Measurements from ENCODE around the gene CST6. TPM values are rescaled to one million over a fixed set of nuclear protein-coding genes. Genes with fewer than 3 reads are reported as not detected.

Gene CST6
- total and polyA plus RNA-seq, 2 of the 13 experiments (the other 11 are each of a cell fraction or from before 2014, with no cell fraction given), result not detected

GRCh38 chr11:66051766-66052663, 40.2 kb downstream of the CST6 start, which contains the start of gene SF3B2 (continued):
- TF ChIP-seq CREB1 (IDR thresholded peaks at IDR 0.05), result peak; percentile 88
- peak; percentile 93 for TF ChIP-seq CREB1 (CRISPR knock-in tag; IDR thresholded peaks at IDR 0.05)
- peak; percentile 48; the same call in 1 of the 2 replicates for TF ChIP-seq DNMT1 (CRISPR knock-in tag; IDR thresholded peaks at IDR 0.05)
- TF ChIP-seq RAD51 (IDR thresholded peaks at IDR 0.05; ENCODE audit: borderline replicate concordance), result no peak
- TF ChIP-seq RFX3 (CRISPR knock-in tag; IDR thresholded peaks at IDR 0.05), result 0 out of 2 replicates have a peak, but pooled peaks have one; percentile 21
- TF ChIP-seq FLYWCH1 (CRISPR knock-in tag; IDR thresholded peaks at IDR 0.05), result no peak
- TF ChIP-seq ZNF546 (CRISPR knock-in tag; conservative IDR thresholded peaks at IDR 0.05), result peak; percentile 73; the same call in 1 of the 2 replicates
- peak; percentile 45 for TF ChIP-seq ARNTL (CRISPR knock-in tag; IDR thresholded peaks at IDR 0.05)
- TF ChIP-seq KLF16 (CRISPR knock-in tag; IDR thresholded peaks at IDR 0.05), result peak in 1 of 2 experiments; percentile 62; a peak in 2 of 4 replicates
- peak; percentile 94 for TF ChIP-seq GABPA (IDR thresholded peaks at IDR 0.05; ENCODE audit: low read depth, low read length)
- peak; percentile 97 for TF ChIP-seq GABPA (CRISPR knock-in tag; IDR thresholded peaks at IDR 0.05; ENCODE audit: low read depth)
- TF ChIP-seq ZNF678 (CRISPR knock-in tag; IDR thresholded peaks at IDR 0.05), result 0 out of 2 replicates have a peak, but pooled peaks have one; percentile 44
- no peak for TF ChIP-seq CC2D1A (CRISPR knock-in tag; IDR thresholded peaks at IDR 0.05)
- TF ChIP-seq HIC2 (CRISPR knock-in tag; IDR thresholded peaks at IDR 0.05; ENCODE audit: low read depth), result no peak
- TF ChIP-seq ZBTB46 (CRISPR knock-in tag; IDR thresholded peaks at IDR 0.05; ENCODE audit: borderline replicate concordance), result no peak
- TF ChIP-seq ZNF34 (CRISPR knock-in tag; IDR thresholded peaks at IDR 0.05; ENCODE audit: borderline replicate concordance), result no peak; the same call in 1 of the 2 replicates
- no peak; the same call in 1 of the 2 replicates for TF ChIP-seq ZNF780A (CRISPR knock-in tag; IDR thresholded peaks at IDR 0.05)
- TF ChIP-seq SALL2 (CRISPR knock-in tag; IDR thresholded peaks at IDR 0.05), result peak; percentile 89
- no peak for TF ChIP-seq ZBTB1 (CRISPR knock-in tag; IDR thresholded peaks at IDR 0.05; ENCODE audit: borderline replicate concordance)
- peak; percentile 92; the same call in 1 of the 2 replicates for TF ChIP-seq MTF2 (CRISPR knock-in tag; IDR thresholded peaks at IDR 0.05; ENCODE audit: borderline replicate concordance)
- TF ChIP-seq TOE1 (CRISPR knock-in tag; IDR thresholded peaks at IDR 0.05), result peak; percentile 69; the same call in 1 of the 2 replicates
- TF ChIP-seq SSRP1 (CRISPR knock-in tag; IDR thresholded peaks at IDR 0.05), result no peak
- no peak; the same call in 1 of the 2 replicates for TF ChIP-seq SOX5 (CRISPR knock-in tag; IDR thresholded peaks at IDR 0.05; ENCODE audit: borderline replicate concordance)
- no peak for TF ChIP-seq ZBTB26 (CRISPR knock-in tag; IDR thresholded peaks at IDR 0.05; ENCODE audit: borderline replicate concordance)
- no peak for TF ChIP-seq ZSCAN21 (CRISPR knock-in tag; IDR thresholded peaks at IDR 0.05; ENCODE audit: borderline replicate concordance)

Measured in HepG2 (cell line).